ENCODE data around the gene KLF6. TPM values are rescaled to one million over a fixed set of nuclear protein-coding genes. Genes with fewer than 3 reads are reported as not detected.
A peak's percentile ranks its signal among the peaks of the same experiment; 100 is the strongest.

The KLF6 gene
- total and polyA plus RNA-seq, 2 of the 4 experiments (the other 2 are of a cell fraction): 69.0 to 123 TPM

- Histone ChIP-seq H3K79me1 (ENCODE audit: low read depth in 1 of 2, low read length in 2 of 2) (no peaks in the 10 kb centered on the region; a peak in 1 of 4 replicates), H3K9ac (ENCODE audit: low read depth, low read length) (no peak overlapping the region), H3K4me1 (ENCODE audit: control insufficient read depth, insufficient read depth, low read length) (peaks cover 17% of the 10 kb centered on the region), H3K4ac (ENCODE audit: low read depth, low read length) (peak overlapping the region; percentile 5; the same call in 1 of the 2 replicates), H2AK9ac (replicated peaks; ENCODE audit: low read depth, low read length, poor library complexity) (peak overlapping the region; percentile 3), H3K9me3 (ENCODE audit: control insufficient read depth, insufficient read depth, low read length) (no peaks in the 10 kb centered on the region), H3K14ac (replicated peaks; ENCODE audit: low read depth, low read length) (peak overlapping the region; percentile 3; the same call in 1 of the 2 replicates), H2AFZ (replicated peaks; ENCODE audit: low read length, poor library complexity) (peak overlapping the region; percentile 24), H2BK20ac (ENCODE audit: low read depth, low read length) (0 out of 2 replicates have a peak overlapping the region, but pooled peaks have one; percentile 1), H3K4me3 (ENCODE audit: insufficient read depth, low read depth, low read length) (no peak overlapping the region), H3K27ac (ENCODE audit: insufficient read depth, low read length) (no peak overlapping the region), H3K18ac (ENCODE audit: low read depth, low read length) (no peak overlapping the region), H3K4me2 (ENCODE audit: low read depth, low read length) (no peak overlapping the region), H4K8ac (ENCODE audit: low read depth in 2 of 2, low read length in 2 of 2) (peak overlapping the region in 1 of 2 experiments; percentile 26; a peak in 1 of 4 replicates), H4K91ac (ENCODE audit: insufficient read depth, low read depth, low read length) (no peak overlapping the region; the same call in 1 of the 2 replicates), H3K36me3 (ENCODE audit: control insufficient read depth, insufficient read depth, low read length) (no peaks in the 10 kb centered on the region), H4K20me1 (ENCODE audit: insufficient read depth, low read length) (no peaks in the 10 kb centered on the region), H3K27me3 (ENCODE audit: control insufficient read depth, insufficient read depth, low read length) (no peaks in the 10 kb centered on the region), H2AK5ac (ENCODE audit: low read depth, low read length) (peak overlapping the region; percentile 43; the same call in 1 of the 2 replicates), H2BK120ac (ENCODE audit: low read depth, low read length) (peak overlapping the region; percentile 28; the same call in 1 of the 2 replicates), H3K56ac (ENCODE audit: extremely low read depth, insufficient read depth, low read length) (no peak overlapping the region), H3K9me1 (ENCODE audit: insufficient read depth, low read length) (peaks cover 19% of the 10 kb centered on the region), H4K5ac (ENCODE audit: low read depth, low read length) (no peak overlapping the region), H2BK15ac (ENCODE audit: low read depth, low read length) (0 out of 3 replicates have a peak overlapping the region, but pooled peaks have one; percentile 6), H2BK5ac (ENCODE audit: low read depth, low read length, poor library complexity, severe bottlenecking) (no peak overlapping the region), H3K23ac (ENCODE audit: low read depth, low read length) (no peak overlapping the region)
- in situ Hi-C loops (cut with MboI; ENCODE audit: low sequenced_read_pairs) (no loop called here), dilution Hi-C loops (cut with HindIII; ENCODE audit: low sequenced_read_pairs, unreplicated experiment) (no loop called here), intact Hi-C loops (cut with micrococcal nuclease) (no loop called here)
- ChIA-PET CTCF (no interaction called here), POLR2A (ENCODE audit: unreplicated experiment) (no interaction called here)
- no TSS peak for BruUV-seq (replicated peaks)
- 80% methylated on average over 2 of the region's 8 CpGs; no CpG with 5 or more reads in 1 of the 2 experiments for WGBS, 2 experiments (ENCODE audit: extremely low coverage in 2 of 2, insufficient read length in 1 of 2)
- ATAC-seq (ENCODE audit: low read depth) (no peak), DNase-seq (no peak)
- TF ChIP-seq BHLHE40 (IDR thresholded peaks at IDR 0.05; ENCODE audit: low read depth, low read length) (no peak), RAD21 (IDR thresholded peaks at IDR 0.05; ENCODE audit: low read length) (no peak), NFE2L2 (IDR thresholded peaks at IDR 0.05; ENCODE audit: low read depth, low read length) (no peak), SMC3 (IDR thresholded peaks at IDR 0.05; ENCODE audit: low read depth, low read length) (no peak), MAFK (IDR thresholded peaks at IDR 0.05; ENCODE audit: low read depth, low read length) (no peak), MXI1 (IDR thresholded peaks at IDR 0.05; ENCODE audit: borderline replicate concordance, low read depth, low read length) (no peak), CTCF (conservative IDR thresholded peaks at IDR 0.05; ENCODE audit: low read depth, low read length) (no peak), MAZ (IDR thresholded peaks at IDR 0.05; ENCODE audit: borderline replicate concordance, low read depth, low read length) (no peak), CEBPB (IDR thresholded peaks at IDR 0.05; ENCODE audit: low read depth, low read length) (no peak), CHD1 (IDR thresholded peaks at IDR 0.05; ENCODE audit: low read depth, low read length) (no peak), RFX5 (IDR thresholded peaks at IDR 0.05; ENCODE audit: low read depth, low read length) (no peak), ELK1 (IDR thresholded peaks at IDR 0.05; ENCODE audit: borderline replicate concordance, low read depth, low read length) (no peak), RCOR1 (IDR thresholded peaks at IDR 0.05; ENCODE audit: insufficient replicate concordance, low read length) (no peak), USF2 (IDR thresholded peaks at IDR 0.05; ENCODE audit: low read depth, low read length) (no peak), FOS (IDR thresholded peaks at IDR 0.05; ENCODE audit: low read depth, low read length) (no peak), POLR2A (IDR thresholded peaks at IDR 0.05; ENCODE audit: low read depth, low read length) (no peak)
Observed at GRCh38 chr10:3750854-3751253, 34.2 kb downstream of the KLF6 start.
